Brain microvascular endothelial cell (primary cell): ENCODE measurements around the gene TCF20.
A peak's percentile ranks its signal among the peaks of the same experiment; 100 is the strongest.

Source experiments
- DNase-seq: peaks from one replicate; pipeline ENCODE4 v3.0.0-alpha.2; 2020
- H3K27ac ChIP-seq: fragments of 250-450 bp; sonication (Bioruptor Pico); 2 replicates; pipeline ENCODE4 v1.5.1; 2020; ENCODE audit warnings: mild to moderate bottlenecking, moderate library complexity
- H3K27me3 ChIP-seq: fragments of 250-450 bp; sonication (Bioruptor Pico); replicated peaks from 2 replicates; pipeline ENCODE4 v1.5.1; 2020; ENCODE audit warnings: mild to moderate bottlenecking
- H3K36me3 ChIP-seq: fragments of 250-450 bp; sonication (Bioruptor Pico); replicated peaks from 2 replicates; pipeline ENCODE4 v1.5.1; 2020; ENCODE audit warnings: mild to moderate bottlenecking
- H3K4me3 ChIP-seq: 2 replicates; pipeline ENCODE4 v1.5.1; 2011; ENCODE audit warnings: low read depth, mild to moderate bottlenecking, control low read depth, low read length, moderate library complexity
- CTCF ChIP-seq: IDR thresholded peaks from 2 replicates; pipeline ENCODE4 v1.5.1; 2011; ENCODE audit warnings: low read depth, mild to moderate bottlenecking, moderate library complexity, low read length, control low read depth, inconsistent platforms; ENCODE audit errors: missing control alignments
- in situ Hi-C: cut with HindIII; loops from 2 replicates; pipeline ENCODE4 v1.10.0; 2017; ENCODE audit warnings: low sequenced_read_pairs, low pct_ligation_motif_present

Gene TCF20

GRCh38 chr22:42315392-42315756 lies 44.9 kb upstream of the TCF20 start:
- Histone ChIP-seq H3K27me3 (no peaks in the 10 kb centered on the region), H3K27ac (no peak overlapping the region), H3K4me3 (no peak overlapping the region), H3K36me3 (no peaks in the 10 kb centered on the region)
- no peak for DNase-seq
- in situ Hi-C loops: no loop called here
- no peak for TF ChIP-seq CTCF

GRCh38 chr22:42314709-42315391 lies 44.4 kb upstream of the TCF20 start:
- H3K27me3 ChIP-seq: no peaks in the 10 kb centered on the region
- TF ChIP-seq CTCF: no peak
- H3K27ac ChIP-seq: no peak overlapping the region
- DNase-seq: no peak
- H3K36me3 ChIP-seq: no peaks in the 10 kb centered on the region
- no peak overlapping the region for H3K4me3 ChIP-seq
- in situ Hi-C loops: no loop called here

DNA sequence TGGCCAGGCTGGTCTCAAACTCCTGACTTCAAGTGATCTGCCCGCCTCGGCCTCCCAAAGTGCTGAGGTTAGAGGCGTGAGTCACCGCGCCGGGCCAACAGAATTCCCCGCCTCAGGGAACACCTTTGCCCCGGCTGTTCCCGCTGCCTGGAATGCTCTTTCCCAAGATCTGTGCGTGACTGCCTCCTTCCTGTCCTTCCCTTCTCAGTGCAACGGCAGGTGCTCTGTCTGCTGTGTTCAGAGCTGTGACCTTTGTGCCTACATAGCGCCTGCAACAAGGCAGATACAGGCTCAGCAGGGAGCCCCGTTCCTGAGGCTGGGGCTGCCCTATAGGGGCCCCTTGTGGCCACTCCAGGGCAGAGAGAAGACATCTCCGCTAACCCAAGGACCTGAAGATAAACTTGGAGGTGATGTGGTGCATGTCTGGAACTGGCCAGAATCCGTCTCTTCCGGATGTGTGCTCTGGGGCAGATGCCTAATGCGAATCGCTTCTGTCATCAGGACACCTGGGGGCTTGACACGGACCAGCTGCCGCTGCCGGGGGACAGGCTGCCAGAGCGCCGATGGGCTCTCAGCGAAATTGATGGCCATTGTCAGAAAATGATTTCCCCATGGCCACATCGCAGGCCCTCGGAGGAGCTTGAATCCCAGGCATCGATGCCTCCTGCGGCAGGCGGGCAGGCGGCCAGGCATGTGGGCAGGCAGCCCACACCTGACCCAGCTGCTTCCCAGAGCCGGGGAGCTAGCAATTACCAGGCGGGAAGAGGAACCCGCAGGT lies 43.5 kb upstream of the TCF20 start:
- in situ Hi-C loops: no loop called here
- DNase-seq: peak; percentile 4

DNA sequence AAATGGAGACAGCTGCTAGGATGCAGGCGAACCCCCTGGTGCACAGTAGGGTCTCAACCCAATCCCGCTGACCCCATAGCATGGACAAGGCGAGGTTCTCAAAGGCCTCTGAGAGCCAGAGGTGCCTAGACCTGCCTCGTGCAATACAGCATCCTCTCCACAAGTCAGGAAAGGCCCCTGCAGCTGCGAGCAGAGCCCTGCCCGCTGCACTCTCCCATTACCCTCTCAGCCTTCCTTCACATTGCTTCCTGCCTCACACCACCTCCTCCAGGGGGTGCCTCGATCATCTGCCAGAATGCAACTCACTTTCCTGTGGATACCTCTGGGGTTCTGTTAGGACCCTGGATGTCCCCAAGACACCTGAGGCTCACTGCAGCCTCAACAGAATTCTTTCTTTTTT lies 42.8 kb upstream of the TCF20 start:
- no peak for DNase-seq
- no peaks in the 10 kb centered on the region for H3K36me3 ChIP-seq
- in situ Hi-C loops: no loop called here
- TF ChIP-seq CTCF: no peak
- H3K27me3 ChIP-seq: no peaks in the 10 kb centered on the region
- no peak overlapping the region for H3K4me3 ChIP-seq
- H3K27ac ChIP-seq: no peak overlapping the region

More for the DNA sequence above, 43.5 kb upstream of the TCF20 start:
- H3K27ac ChIP-seq: no peak overlapping the region
- peak; percentile 60 for TF ChIP-seq CTCF
- H3K27me3 ChIP-seq: no peaks in the 10 kb centered on the region
- H3K4me3 ChIP-seq: no peak overlapping the region
- no peaks in the 10 kb centered on the region for H3K36me3 ChIP-seq

DNA sequence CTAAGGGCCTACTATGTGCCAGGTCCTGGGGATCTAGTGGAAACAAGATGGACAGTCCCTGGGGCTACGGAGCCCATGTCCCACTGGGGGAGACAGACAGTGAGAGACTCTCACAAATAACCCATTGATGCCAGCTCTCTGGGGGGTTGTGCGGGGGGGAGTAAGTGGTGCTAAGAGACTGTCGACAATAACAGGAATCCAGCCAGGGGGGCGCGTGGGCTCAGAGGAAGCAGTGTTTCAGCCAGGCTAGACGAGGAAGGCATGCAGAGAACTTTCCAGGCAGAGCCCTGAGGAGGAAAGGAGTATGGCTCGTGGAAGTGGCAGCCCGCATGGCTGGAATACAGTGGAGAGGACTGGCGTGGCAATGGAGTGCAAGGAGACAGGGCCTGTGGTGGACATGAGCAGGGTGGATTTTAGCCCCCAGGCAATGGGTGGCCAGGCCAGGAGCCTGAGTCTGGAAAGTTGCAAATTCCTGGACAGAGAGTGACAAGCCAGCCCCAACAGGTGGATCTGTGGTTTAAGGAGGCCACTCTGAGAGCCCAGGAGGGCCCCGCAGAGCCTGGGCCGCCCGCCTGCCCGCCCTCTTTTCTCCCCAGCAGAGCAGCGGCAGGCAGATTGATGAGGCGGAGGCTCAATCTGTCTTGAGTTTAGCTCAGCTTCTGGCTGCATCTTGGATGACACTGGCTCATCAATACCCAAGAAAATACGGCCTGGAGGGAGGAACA lies 40.0 kb upstream of the TCF20 start:
- Histone ChIP-seq H3K4me3 (no peak overlapping the region), H3K27ac (no peak overlapping the region), H3K27me3 (peaks cover 1% of the 10 kb centered on the region), H3K36me3 (no peaks in the 10 kb centered on the region)
- no peak for TF ChIP-seq CTCF
- no peak for DNase-seq
- in situ Hi-C loops: no loop called here
